GM12872 (cell line): ENCODE results near the gene ADGRG2.

ENCODE experiments used
- CTCF ChIP-seq: IDR thresholded peaks from 3 replicates; pipeline ENCODE4 v1.5.1; 2011; ENCODE audit warnings: low read depth, mild to moderate bottlenecking, low read length, moderate library complexity; ENCODE audit not compliant: insufficient read depth

Gene ADGRG2

GRCh38 chrX:18984381-18985185, 137.7 kb downstream of the ADGRG2 start:
- peak; percentile 25; the same call in 1 of the 3 replicates for TF ChIP-seq CTCF

DNA sequence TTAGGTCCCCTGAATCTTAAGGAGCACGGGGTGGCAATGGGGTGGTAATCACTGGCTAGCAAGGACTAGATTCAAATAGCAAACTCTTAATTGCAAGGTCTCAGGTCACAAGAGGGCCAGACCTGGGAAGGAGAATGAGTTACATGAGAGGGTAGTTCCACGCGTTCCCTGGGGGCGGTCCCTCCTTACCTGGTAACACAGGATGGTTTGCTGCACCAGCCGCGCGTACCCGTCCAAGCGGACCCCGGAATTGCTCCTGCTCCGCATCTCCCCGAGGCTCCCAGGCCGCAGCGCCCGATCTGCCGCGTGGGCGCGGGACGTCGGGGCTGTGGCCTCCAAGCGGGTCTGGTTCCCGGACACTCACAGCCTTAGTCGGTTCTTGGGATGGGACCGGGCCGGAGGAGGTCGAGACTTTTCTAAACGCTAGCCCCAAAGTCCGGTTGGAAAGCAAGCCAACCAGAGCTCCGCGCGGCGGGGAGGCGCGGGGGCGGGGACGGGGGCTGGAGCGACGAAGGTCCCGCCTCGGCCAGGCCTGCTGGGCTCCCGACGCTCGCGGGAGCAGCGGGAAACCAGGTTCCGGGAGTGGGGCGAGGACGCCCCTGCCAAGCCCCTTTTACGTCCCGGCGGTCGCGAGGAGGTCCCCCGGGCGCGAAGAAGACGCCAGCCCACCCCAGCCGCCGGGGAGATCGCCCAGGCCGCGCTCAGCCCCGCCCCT, 138.4 kb downstream of the ADGRG2 start, which contains the start of gene PHKA2:
Gene PHKA2, minus strand, starts transcription at position 449 of the 715 bp plus-strand sequence. Its CDS starts 182 bp downstream, at position 267.
- TF ChIP-seq CTCF: no peak

- TF ChIP-seq CTCF: no peak
Observed at GRCh38 chrX:18981124-18981807, 141.0 kb downstream of the ADGRG2 start.

- TF ChIP-seq CTCF: no peak
Observed at GRCh38 chrX:18974993-18975392, 147.3 kb downstream of the ADGRG2 start.

- no peak for TF ChIP-seq CTCF
Observed at GRCh38 chrX:18973527-18974192, 148.6 kb downstream of the ADGRG2 start.

DNA sequence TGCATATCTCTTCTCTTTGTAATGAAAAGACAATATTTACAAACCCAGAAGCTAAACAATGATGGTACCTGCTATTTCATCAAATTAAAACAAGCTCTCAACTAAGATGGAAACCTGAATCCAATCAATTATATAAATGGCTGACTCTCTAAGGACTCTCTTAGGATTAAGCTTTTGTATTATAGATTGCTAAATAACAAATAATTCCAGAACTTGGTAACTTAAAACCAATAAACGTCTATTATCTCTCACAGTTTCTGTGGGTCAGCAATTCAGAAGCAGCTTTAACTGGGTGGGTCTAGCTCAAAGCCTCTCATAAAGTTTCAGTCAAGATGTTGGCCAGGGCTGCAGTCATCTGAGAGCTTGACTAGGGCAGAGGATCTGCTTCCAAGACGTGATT, 150.8 kb downstream of the ADGRG2 start:
- no peak for TF ChIP-seq CTCF

DNA sequence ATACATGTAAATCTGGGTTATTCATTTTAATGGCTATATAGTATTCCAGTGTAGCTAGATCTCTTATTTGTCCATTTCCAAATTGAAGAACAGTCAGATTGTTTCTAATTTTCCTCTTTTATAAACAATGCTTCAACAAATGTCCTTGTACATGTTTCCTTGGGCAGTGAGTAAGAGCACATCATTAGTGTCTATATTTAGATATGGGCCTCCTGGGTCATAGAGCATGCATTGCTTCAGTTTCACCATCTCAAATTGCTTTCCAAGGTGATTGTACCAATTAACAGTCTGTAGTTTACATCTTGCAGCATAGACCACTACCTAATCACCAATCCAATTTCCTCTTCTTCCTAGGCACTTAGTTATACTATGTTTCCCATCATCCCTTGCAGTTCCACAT, 151.8 kb downstream of the ADGRG2 start:
- no peak for TF ChIP-seq CTCF
